ENCODE results near the gene ZSWIM4.

ZSWIM4 gene

DNA sequence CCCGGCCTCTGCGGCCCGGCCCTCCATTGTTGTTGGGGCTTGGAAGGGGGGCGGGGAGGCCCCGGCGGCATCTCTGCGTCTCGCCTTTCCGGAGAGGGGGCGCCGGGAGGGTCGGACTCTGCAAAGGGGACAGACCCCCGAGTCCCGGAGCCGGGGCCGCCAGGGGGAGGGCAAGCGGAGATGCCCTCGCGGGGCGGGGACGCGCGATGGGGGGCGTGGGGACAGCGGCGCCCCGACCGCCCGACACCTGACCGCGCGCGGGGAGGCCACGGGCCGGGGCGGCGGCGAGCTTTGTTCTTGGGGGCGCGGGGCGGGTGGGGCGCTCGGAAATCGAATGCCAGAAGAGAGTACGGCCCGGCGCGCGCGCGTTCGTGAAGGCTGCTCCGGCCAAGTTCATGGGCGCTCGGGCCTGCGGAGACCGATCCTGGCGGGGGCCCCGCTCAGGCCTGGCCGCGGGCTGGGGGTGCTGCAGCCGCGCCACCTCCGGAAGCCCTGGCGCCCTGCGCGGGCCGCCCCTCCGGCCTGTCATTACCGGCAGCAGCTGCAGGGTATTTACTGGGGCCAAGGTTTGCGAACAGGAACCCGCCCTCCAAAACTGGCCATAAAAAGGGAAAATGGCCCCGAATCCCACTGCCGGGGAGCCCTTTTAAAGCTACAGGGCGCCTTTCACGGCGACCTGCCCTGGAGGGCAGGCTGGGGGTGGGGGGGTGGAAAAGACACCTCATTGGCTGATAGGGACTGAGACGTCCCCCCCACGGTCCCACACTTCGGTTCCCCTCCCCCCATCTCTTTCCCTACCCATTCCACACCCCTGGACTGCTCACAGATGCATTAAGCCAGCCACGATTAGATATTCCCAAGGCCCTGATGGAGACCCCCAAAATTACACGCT is 70.6 kb downstream of the ZSWIM4 start:
- DNase-seq: peak in 3 of 56 donors; percentile 11 to 26 (median 18)

DNA sequence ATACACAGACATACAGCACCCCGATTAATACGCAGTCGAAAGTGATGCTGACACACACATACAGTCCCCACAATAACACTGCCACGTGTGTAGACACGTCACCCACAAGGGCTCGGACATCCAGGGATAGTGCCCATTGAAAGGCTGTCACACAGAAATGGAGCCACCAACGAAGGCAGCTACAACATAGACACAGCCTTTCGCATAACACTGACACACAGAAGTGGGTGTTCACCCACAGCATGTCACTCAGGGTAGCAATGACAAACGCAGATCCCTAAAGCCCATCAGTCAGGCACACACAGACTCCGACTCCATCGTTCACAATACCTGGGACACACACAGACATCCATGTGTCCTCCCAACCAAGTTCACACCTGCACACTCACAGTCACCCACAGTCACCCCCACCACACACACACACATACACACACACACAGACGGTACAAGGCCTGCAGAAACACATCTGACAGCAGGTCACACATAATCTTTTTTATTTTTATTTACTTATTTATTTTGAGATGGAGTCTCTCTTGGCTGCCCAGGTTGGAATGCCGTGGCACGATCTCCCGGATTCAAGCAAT is 71.3 kb downstream of the ZSWIM4 start:
- DNase-seq: peak in 1 of 56 donors; percentile 27

DNA sequence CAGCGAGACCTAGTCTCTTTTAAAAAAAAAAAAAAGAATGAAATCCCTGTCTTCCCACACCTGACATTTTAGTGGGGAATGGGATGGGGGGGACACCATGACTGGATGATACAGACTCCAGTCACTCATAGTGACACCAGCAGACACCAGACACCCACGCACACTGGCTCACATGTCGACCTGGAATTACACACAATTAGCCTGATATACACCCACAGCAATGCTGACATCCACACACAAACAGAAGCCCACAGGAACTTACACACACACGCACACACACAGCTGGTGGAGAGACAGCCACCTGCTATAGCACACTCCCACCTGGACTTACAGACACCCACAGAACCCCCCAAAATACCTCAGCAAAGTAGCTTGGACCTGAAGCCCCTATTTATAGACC is 73.4 kb downstream of the ZSWIM4 start:
- peak in 4 of 56 donors; percentile 6 to 20 (median 16) for DNase-seq

DNA sequence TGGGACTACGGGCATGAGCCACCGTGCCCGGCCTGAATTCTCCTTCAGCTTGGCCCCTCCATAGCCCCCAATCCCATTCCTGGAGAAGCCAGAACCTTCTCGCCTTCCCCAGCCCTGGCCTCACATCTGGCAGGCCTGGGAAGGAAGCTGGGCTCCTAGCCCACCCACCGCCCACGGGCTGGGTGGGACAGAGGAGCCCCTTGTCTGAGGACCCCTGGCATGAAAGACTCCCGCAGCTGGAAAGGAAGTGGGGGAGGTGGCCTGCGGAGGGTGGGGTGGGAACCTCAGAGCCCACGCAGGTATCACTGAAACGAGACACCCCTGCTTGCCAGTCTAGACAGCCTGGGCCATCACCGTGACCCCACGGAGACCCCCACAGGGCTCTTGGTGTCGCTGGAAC is 74.0 kb downstream of the ZSWIM4 start:
- DNase-seq: no peak

DNA sequence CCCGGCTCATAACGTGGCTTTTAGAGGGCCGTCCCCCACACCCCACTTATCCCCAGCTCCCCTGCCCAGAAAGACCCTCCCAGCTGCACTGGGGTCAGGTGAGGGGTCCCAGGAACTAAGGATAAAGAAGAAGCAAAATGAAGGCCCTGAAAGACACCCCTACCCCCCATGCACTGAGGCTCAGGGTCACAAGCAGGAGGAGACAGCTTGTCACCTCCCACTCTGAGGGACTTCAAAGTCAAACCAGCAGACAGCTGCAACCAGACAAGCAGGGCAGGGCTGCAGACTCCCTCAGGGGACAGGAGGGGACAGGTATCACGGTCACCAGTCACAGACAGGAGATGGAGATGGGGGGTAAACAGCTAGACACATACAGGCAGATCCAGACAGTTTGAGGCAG is 75.6 kb downstream of the ZSWIM4 start:
- no peak for DNase-seq

DNA sequence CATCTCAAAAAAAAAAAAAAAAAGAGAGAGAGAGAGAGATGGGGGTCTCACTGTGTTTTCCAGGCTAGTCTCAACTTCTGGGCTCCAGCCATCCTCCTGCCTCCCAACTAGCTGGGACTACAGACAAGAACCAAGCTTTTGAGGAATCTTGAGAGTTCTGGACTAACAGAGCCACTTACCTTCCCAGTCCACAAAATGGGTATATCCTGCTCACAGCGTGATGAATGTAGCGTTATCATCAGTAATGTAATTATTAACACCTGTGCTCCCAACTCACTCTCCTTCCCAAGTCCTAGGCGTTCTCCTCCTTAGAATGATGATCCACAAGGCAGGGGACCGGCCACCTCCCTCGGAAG is 77.1 kb downstream of the ZSWIM4 start:
- no peak for DNase-seq

DNA sequence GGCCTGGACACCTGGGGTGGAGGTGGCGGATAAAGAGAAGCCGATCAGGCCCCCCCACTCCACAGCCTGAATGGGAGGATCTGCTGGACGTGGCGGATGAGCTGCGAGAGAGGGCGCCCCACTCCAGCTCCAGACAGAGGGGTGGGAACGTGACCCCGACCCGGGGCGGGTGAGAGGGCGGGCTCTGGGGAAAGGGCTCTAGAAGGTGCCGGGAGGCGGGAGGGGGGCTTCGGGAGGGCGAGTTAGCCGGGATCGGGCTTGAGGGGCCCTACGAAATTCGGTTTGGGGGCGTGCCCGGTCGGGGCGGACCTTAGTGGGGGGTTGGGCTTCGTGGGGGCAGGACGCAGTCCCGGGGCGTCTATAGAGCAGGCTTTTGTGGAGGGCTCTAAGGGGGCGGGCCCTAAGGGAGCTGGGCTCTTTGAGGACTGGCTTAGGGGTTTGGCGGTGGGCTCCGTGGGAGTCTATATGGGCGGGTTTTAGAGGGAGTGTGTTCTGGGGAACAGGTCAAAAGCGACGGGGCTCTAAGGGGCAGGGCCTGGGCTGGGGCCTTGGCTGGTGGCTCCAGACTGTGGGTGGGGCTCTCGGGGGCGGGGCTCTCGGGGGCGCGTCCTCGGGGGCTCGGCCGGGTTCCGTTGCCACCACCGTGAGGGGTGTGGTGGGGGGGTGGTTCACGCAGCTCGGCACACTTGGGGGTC is 77.6 kb downstream of the ZSWIM4 start:
- peak in 1 of 56 donors; percentile 13 for DNase-seq

DNA sequence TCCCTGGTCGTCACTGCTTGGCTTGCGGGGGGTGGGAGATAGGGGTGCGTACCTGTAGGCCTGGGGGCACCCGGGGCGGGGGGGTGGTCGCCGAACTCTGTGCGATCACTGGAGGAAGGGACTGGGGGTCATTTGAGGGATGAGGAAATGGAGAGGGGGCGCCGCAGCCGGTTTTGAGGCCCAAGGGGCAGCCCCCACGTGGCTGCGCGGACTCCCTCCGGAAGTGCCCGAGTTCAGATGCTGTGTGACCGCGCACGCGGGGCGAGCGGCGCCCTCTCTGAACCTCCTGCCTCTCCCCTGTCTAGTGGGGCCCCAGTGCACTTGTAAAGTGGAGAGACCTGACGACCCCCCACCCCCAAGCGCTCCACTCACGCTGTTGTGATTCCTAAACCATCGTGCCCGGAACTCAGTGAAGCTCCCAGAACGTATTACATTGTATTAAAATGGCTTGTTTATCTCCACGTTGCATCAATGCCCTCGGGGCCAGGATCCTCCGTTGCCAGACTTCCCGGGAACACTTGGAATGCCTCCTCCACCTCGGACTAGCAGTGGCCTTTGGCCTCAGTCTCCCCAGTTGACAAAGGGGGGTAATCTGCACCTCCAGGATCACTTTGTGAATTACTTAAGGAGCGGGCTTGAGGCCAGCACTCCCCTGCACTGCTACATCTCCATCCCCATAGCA is 78.7 kb downstream of the ZSWIM4 start:
- DNase-seq: no peak

DNA sequence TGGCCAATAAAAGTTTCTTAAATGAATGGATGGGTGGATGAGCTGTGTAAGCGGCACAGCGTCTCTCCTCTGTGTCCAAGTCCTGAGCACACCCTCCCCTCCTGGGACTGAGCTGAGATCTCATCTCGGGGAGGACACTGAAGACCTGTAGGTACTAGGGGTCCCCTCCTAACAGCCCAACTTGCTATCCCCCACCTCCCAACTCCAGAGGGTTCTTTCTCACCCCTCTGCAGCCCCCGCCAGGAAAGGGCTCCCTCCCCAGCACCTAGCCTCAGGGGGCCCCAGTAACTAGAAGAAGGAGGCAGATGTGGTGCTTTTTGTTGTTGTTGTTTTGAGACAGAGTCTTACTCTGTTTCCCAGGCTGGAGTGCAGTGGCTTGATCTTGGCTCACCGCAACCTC is 80.6 kb downstream of the ZSWIM4 start:
- DNase-seq: no peak

DNA sequence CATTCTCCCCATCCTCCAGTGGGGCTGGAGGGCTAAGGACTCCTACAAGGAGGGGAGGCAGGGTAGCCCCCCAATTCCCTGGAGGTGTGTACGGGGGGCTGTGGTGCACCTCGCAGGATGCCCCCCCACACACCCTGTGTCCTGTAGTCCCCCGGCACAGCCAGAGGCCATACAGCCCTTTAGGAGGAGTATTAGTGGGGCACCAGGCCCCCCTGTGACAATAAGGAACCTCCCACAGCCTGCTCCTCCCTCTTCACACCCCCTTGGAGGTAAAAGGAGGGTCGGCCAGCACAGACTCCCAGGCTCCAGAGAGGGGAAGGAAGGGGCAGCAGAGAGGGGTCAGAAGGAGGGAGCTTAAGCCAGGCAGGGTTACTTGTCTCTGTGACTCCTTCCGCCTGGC is 81.6 kb downstream of the ZSWIM4 start, which contains the start of gene NANOS3:
Gene NANOS3 (plus strand): TSS at position 301 of the 400 bp plus-strand sequence. CDS start 115 bp downstream, outside the sequence.
- no peak for DNase-seq

DNA sequence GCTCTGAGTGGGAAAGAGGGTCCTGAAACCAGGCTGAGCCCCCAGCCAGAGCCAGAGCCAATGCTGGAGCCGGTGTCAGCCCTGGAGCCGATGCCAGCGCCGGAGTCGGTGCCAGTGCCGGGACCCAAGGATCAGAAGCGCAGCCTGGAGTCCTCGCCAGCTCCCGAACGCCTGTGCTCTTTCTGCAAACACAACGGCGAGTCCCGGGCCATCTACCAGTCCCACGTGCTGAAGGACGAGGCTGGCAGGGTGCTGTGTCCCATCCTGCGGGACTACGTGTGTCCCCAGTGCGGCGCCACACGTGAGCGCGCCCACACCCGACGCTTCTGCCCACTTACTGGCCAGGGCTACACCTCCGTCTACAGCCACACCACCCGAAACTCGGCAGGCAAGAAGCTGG is 82.1 kb downstream of the ZSWIM4 start:
- no peak for DNase-seq

DNA sequence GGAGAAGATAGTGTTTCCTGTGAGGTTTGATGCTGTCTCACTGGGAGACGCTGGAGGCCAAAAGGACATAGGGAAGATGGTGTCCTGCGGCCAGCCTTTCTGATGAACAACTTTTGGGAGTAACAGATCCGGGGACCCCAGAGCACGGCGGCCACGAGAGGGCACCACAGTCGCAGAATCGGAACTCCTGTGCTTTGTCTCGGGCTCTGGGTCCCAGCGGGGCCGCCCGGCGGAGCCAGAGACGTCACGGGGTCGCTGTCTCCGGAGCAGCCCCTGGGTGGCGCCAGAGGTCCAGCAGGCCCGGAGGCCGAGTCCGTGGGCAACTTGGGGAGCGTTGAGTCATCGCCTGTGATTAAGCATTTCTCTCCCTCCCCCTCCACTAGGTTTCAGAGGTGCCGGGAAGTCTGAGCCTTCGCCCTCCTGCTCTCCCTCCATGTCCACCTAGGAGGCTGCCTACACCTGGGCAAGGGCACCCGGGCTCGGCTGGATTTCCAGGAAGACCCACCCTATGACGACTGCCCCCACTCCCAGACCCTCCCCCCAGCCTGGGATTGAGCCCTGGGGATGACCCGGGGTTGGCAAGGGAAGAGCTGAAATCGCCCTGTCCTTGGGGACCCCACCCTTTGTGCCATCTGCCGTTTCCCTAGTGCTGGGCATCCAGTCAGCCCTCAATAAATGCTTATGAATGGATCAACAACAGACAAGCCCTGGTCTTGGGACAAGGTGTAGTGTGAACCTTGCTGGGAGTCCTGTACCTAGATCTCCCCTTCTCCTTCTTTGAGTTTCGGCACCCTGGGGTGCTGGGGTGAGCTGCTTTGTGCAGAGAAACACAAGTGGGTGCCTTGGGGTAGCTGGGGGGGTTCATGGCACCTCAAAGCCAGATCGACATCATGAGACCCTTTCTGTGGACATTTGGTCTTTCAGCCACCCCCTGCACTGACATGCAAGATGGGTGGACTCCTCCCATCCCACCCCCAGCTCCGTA is 85.1 kb downstream of the ZSWIM4 start:
- peak; percentile 41 to 99 (median 91) for DNase-seq

DNA sequence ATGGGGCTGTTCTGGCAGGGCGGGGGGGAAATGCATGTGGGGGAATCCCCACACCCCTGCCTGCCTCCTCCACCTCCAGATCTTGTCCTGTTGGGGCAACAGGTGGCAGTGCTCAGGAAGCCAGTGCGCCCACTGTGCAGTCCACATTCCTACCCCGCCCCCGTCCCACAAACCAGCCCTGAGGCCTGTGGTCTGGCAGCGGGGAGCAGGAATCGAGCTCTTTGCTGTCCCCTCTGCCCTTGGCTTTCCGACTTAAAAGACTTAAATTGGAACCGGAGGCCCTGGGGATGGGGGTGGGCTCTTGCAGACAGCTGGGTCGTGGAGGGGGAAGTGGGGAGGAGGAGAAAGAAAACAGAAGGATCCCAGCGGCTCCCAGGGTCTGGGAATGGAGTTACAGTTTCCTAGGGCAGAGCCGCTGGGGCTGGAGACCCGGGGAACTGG is 86.0 kb downstream of the ZSWIM4 start:
- DNase-seq: peak in 2 of 56 donors; percentile 13 to 20

Data from nucleus accumbens (tissue), 56 donors.